Central memory CD8-positive, alpha-beta T cell (primary cell): ENCODE measurements around the gene OR14K1.
"Not testable (repeated sequence)": the region's sequence is repeated elsewhere in the genome, so short reads cannot be mapped to it uniquely, and the experiment has no call there.

Experiments used
- ATAC-seq: fragments of 150-1000 bp; cut with Tn5 transposase; replicated peaks from 2 replicates; pipeline ENCODE4 v1.10.0; 2022; ENCODE audit warnings: mild to moderate bottlenecking, moderate FRiP score, moderate number of reproducible peaks; ENCODE audit not compliant: poor library complexity, severe bottlenecking; ENCODE audit errors: extremely low read depth
- DNase-seq, 2 donors: peaks; one replicate each; pipeline ENCODE4 v3.0.0; 2021; ENCODE audit warnings: low spot score in 2 of 2
- H3K27ac Mint-ChIP-seq: one replicate; pipeline ENCODE4 v1.8.0; 2022; ENCODE audit warnings: low read depth, mild to moderate bottlenecking, moderate library complexity, mixed read lengths
- H3K27me3 Mint-ChIP-seq: one replicate; pipeline ENCODE4 v1.8.0; 2022; ENCODE audit warnings: mixed read lengths
- H3K36me3 Mint-ChIP-seq: one replicate; pipeline ENCODE4 v1.8.0; 2022; ENCODE audit warnings: mild to moderate bottlenecking, moderate library complexity, mixed read lengths; ENCODE audit not compliant: insufficient read depth
- H3K4me1 Mint-ChIP-seq: one replicate; pipeline ENCODE4 v1.8.0; 2022; ENCODE audit warnings: mixed read lengths
- H3K4me3 Mint-ChIP-seq: one replicate; pipeline ENCODE4 v1.8.0; 2022; ENCODE audit warnings: mild to moderate bottlenecking, moderate library complexity, mixed read lengths
- H3K9me3 Mint-ChIP-seq: one replicate; pipeline ENCODE4 v1.8.0; 2022; ENCODE audit warnings: mixed read lengths

The OR14K1 gene

DNA sequence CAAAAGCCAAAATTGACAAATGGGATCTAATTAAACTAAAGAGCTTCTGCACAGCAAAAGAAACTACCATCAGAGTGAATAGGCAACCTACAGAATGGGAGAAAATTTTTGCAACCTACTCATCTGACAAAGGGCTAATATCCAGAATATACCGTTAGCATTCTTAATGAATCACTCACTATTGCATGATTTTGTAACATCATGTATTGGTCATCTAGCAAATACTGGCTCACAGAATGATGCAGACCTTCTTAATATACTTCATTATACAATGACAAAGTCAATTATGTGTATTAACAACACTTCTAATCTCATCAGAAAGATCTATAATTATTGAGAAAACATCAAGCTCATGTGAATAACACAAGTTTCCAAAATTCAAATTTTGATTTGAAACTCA lies 15.9 kb downstream of the OR14K1 start:
- not testable (repeated sequence) for H3K36me3 Mint-ChIP-seq, H3K27me3 Mint-ChIP-seq, ATAC-seq, DNase-seq, H3K4me3 Mint-ChIP-seq, H3K4me1 Mint-ChIP-seq, H3K27ac Mint-ChIP-seq
- peaks cover 17% of the 10 kb centered on the region for H3K9me3 Mint-ChIP-seq

DNA sequence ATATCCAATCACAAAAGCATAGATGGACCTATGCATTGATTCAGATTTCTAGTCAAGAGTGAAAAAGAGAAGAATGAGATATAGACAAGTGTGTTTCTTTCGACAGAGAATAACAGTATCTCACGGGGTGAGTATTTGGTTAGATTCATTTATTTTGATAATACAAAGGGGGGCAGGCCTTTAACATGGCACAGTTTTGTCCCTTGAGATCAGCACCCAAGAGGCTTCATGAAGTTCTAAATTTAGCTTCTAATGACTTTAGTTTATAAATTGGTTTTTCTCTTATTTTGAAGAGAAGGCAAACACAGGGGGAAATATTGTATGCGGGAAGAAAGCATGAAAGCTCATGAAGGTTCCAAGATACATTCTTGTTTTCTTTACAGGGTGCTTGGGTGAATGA lies 22.0 kb downstream of the OR14K1 start, which contains the start of gene OR1C1:
Gene OR1C1, minus strand, starts transcription at position 101 of the 400 bp plus-strand sequence. CDS start 2,150 bp downstream, outside the sequence.
- Mint-ChIP-seq H3K27me3 (no peaks in the 10 kb centered on the region), H3K27ac (no peak within 1 kb of the TSS), H3K9me3 (peaks cover 7% of the 10 kb centered on the region)

DNA sequence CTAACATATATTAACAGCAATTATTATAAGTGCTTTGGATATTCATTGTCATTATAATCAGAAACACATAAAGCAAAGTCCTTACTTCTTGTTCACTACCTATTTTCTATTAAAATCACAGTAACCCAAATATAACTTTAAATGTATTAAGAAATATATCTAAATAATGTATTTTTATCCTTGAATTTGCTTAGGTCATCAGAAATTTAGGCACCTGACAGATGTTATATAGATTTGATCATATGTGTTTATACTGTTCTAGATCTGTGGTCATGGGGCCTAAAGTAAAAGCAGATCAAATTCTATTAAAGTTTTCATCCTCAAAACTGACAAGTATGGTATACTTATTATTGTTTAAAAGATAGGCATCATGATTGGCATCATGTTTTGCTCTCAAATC lies 31.2 kb downstream of the OR14K1 start:
- Mint-ChIP-seq H3K9me3 (no peaks in the 10 kb centered on the region), H3K27ac (no peak overlapping the region), H3K27me3 (no peaks in the 10 kb centered on the region), H3K36me3 (no peaks in the 10 kb centered on the region), H3K4me1 (no peaks in the 10 kb centered on the region), H3K4me3 (no peak overlapping the region)
- no peak for DNase-seq
- ATAC-seq: no peak

More for the DNA sequence above, 22.0 kb downstream of the OR14K1 start, which contains the start of gene OR1C1:
- H3K4me3 Mint-ChIP-seq: no peak within 1 kb of the TSS
- DNase-seq (no peak), ATAC-seq (no peak)
- H3K36me3 Mint-ChIP-seq: no peaks in the 10 kb centered on the region
- H3K4me1 Mint-ChIP-seq: no peaks in the 10 kb centered on the region
